GM18951 (cell line): ENCODE measurements around the gene DGLUCY.
"Not testable (repeated sequence)": the region's sequence is repeated elsewhere in the genome, so short reads cannot be mapped to it uniquely, and the experiment has no call there.

Experiments
- POLR2A ChIP-seq: IDR thresholded peaks from 4 replicates; pipeline ENCODE4 v1.6.1; 2011; ENCODE audit warnings: mild to moderate bottlenecking; ENCODE audit not compliant: insufficient read length, insufficient read depth; ENCODE audit errors: extremely low read depth
- in situ Hi-C: fragments of 300-500 bp; cut with MboI; formaldehyde crosslinking; loops from one replicate; pipeline ENCODE4 v1.12.0; 2022; ENCODE audit warnings: low sequenced_read_pairs, mixed read lengths, inconsistent platforms; ENCODE audit not compliant: unreplicated experiment

Gene DGLUCY

DNA sequence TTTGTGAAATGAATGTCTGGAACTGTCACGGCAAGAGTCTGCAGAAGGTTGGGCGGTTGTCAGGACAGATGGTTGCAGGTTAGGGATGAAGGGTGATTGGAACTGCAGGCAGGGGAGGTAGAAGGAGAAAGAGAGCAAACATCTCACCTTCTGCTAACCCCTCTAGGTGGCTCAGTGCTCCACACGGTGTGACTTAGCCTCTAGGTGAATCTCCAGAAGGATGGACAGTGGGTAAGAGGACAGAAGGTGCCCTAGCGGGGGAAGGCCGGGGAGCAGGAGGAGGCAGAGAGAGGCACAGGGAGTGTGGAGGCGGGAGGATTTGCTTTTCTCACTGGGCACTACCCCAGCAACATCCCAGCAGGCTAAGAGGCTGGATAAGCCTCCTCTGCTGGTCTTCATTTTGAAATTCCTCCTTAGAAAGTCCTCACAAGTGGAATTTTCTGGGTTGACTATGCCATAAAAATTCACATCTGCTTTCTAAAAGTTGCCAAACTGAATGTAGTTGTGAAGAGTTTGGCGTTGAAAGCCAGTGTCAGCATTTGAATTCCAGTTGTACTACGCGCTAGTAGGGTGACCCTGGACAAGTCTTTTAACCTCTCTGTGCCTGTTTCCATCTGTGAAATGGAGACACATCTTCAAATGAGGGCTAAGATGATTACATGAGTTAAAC, 141.3 kb downstream of the DGLUCY start:
- TF ChIP-seq POLR2A, result no peak
- in situ Hi-C loops, result no loop called here

DNA sequence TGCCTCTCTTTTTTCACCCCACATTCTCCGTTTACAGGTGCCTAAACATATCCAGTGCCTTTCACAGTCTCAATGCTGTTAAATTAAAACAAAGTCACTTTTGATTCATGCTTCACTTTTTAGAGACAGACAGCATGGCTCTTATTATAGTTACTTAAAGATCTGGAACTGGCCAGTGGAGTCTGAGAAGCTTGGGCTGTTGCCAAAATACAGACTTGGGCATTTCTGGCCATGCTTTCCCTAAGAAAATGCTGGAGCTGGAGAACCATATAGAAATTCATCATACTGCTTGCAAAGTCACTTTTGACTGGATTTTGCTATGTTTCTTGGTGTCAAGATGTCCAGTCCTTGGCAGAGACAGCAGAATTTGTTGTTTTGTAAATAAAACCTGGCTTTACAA, 142.8 kb downstream of the DGLUCY start:
- no peak for TF ChIP-seq POLR2A
- in situ Hi-C loops, result no loop called here

GRCh38 chr14:91257328-91258010, 143.6 kb downstream of the DGLUCY start:
- no peak for TF ChIP-seq POLR2A
- in situ Hi-C loops, result no loop called here

- no peak for TF ChIP-seq POLR2A
- in situ Hi-C loops, result no loop called here
Observed at GRCh38 chr14:91258011-91258618, 144.2 kb downstream of the DGLUCY start.

DNA sequence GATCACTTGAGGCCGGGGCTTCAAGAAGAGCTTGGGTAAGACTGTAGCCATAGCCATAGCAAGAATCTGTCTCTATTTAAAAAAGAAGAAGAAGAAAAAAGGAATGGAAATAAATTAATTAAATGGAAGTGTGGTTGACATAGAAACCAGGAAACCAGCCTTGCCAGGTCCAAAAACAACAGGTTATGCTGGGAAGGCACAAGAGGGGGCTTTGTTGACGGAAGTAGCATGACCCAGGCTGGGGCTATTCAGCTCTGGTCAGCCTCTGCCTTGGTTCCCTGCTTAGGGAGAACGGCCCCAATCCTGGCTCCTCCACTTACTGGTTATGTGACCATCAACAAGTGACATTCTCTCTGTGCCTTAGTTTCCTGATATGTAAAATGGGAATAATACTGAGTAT, 145.0 kb downstream of the DGLUCY start:
- in situ Hi-C loops, result no loop called here
- no peak for TF ChIP-seq POLR2A

- in situ Hi-C loops, result no loop called here
- TF ChIP-seq POLR2A, result no peak
Observed at GRCh38 chr14:91261115-91261514, 147.2 kb downstream of the DGLUCY start.

DNA sequence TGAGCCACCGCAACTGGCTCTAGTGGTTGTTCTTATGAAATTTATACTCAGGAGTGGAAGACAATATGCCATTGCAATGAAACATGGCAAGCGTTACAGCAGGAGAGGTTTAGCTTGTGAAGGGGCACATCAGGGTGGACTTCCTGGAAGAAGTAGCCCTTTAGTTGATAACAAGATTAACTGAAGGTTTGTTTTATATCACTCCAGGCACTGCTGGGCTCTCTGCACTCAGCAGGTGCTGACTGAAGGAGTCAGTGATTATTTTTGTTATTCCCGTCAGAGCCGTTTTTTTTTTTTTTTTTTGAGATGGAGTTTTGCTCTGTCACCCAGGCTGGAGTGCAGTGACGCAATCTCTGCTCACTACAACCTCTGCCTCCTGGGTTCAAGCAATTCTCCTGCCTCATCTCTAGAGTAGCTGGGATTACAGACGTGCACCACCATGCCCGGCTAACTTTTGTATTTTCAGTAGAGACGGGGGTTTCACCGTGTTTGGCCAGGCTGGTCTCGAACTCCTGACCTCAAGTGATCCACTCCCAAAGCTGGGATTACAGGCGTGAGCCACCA, 148.2 kb downstream of the DGLUCY start:
- in situ Hi-C loops, result no loop called here
- no peak for TF ChIP-seq POLR2A

DNA sequence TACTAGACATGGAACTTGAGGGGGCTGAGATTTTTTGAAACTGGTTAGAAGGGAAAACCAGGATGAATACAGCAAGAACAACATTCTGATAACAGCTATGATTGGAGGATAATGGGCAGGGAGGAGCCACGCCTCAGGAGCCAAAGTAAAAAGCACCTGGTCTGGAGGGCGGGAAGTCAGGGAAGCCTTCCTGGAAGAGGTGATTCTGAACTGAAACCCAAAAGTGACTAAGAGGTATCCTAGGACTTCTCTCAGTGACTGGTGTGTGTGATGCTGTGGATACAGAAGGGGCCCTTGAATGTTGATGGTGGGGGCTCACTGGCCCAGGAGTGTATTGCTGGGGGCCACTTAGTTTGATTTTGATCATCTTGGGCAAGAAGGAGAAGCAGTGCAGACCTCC, 149.5 kb downstream of the DGLUCY start:
- TF ChIP-seq POLR2A, result no peak
- in situ Hi-C loops, result no loop called here

DNA sequence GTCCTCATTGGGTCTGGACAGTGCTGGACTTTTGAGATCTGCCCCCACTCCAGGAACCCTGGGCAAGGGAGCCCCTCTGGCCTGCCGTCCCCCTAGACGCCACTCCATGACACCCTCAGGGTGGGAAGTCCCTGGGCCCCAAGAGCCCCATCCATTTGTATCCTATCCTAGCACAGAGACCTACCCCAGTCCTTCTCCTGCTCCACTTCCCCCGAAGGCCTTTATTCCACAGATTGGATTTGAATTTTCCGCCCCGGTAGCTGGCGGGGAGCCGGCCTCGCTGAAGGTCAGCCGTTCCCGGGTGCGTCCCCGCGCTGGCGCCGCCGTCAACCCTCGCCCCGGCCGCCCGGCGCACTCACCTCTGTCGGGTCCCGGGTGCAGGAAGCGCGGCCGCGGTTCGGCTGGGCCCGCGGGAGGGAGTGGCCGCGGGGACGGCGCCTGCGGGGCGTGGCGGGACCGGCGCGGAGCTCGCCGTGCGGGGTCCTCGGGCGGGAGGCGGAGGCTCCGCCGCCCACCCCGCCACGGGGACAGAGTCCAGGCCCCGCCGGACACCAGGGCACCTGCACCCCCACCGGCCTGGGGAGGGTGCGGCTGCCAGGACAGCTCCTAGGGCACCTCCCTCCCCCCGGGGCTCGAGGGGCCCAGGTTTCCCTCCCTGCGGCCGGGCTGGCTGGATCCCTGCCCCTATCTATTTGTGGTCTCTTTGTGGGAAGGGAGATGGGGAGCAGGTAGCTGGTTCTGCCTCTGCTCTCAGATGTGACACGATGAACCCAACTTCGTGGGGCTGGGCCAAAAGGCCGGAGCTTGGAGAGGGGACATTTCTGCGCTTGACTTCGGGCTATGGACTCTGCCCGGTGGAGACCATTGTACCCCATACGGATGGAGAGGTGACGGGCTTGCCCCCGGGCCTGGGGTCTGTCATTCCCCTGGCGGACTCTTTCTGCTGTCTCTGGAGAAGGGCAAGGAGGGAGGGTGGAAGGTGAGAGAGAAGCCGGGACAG, 150.6 kb downstream of the DGLUCY start:
- in situ Hi-C loops, result no loop called here
- no peak for TF ChIP-seq POLR2A

GRCh38 chr14:91265404-91265803, 151.5 kb downstream of the DGLUCY start:
- no peak for TF ChIP-seq POLR2A
- in situ Hi-C loops, result no loop called here

- in situ Hi-C loops, result not testable (repeated sequence)
Observed at GRCh38 chr14:91266276-91266675, 152.4 kb downstream of the DGLUCY start.

DNA sequence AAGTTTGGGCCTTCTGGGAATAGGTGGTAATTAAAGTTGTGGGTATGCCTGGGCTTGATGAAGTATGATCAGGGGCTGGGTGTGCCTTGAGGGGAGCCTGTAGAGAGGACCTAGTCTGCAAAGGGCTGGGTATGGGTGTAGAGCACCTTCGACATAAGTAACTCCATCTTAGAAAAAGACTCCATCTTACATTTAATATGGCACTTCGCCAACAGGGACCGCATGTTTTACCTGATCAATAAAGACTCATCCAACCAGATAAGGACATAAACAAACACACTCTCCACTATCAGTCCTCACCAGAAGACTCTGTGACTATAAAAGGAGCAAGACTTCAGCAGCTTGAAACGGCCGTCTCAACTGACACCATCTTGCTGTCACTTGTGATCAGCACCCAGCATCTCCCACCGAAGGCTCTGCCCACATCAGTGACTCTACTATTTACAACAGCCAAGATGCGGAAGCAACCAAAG, 154.1 kb downstream of the DGLUCY start:
- in situ Hi-C loops, result no loop called here
- TF ChIP-seq POLR2A, result no peak
